Left ventricle myocardium inferior (tissue), 1 donor: ENCODE measurements around the gene CACNG5. TPM values are rescaled to one million over a fixed set of nuclear protein-coding genes. Genes with fewer than 3 reads are reported as not detected.
A peak's percentile ranks its signal among the peaks of the same experiment; 100 is the strongest.

Source experiments
- DNase-seq: peaks from one replicate; pipeline ENCODE4 v3.0.0-alpha.2; 2020
- H3K27ac ChIP-seq: fragments of 200-600 bp; replicated peaks from 2 replicates; pipeline ENCODE4 v1.8.0; 2021
- H3K27me3 ChIP-seq: fragments of 200-600 bp; 2 replicates; pipeline ENCODE4 v1.8.0; 2021; ENCODE audit warnings: low read depth
- H3K36me3 ChIP-seq: fragments of 200-600 bp; 2 replicates; pipeline ENCODE4 v1.8.0; 2021
- H3K4me1 ChIP-seq: fragments of 200-600 bp; 2 replicates; pipeline ENCODE4 v1.8.0; 2021
- H3K4me3 ChIP-seq: fragments of 200-600 bp; 2 replicates; pipeline ENCODE4 v1.8.0; 2021; ENCODE audit warnings: mild to moderate bottlenecking, moderate library complexity
- H3K9me3 ChIP-seq: fragments of 200-600 bp; replicated peaks from 2 replicates; pipeline ENCODE4 v1.8.0; 2021
- intact Hi-C: fragments of 100-400 bp; cut with micrococcal nuclease; formaldehyde crosslinking; loops from one replicate; pipeline ENCODE4 v1.11.0; 2022
- total RNA-seq: library from RNA; stranded (reverse); fragmentation: NEBNext Ultra II Directional; extraction: Animal tissue kit (Norgen Biotek cat#: 25700); gene quantifications from one replicate; pipeline ENCODE4 v1.2.1, GENCODE V29; 2021
- TF ChIP-seq, protein P1 (sequence below): fragments of 200-600 bp; IDR thresholded peaks from 2 replicates; pipeline ENCODE4 v1.8.0; 2021; ENCODE audit warnings: antibody characterized with exemption, mild to moderate bottlenecking, borderline replicate concordance
- donor health status: DM: no; HTN: yes; CAD: no; lungs with severe emphysema.

The CACNG5 gene
- total RNA-seq, 1 donor from 2014 or later: not detected

DNA sequence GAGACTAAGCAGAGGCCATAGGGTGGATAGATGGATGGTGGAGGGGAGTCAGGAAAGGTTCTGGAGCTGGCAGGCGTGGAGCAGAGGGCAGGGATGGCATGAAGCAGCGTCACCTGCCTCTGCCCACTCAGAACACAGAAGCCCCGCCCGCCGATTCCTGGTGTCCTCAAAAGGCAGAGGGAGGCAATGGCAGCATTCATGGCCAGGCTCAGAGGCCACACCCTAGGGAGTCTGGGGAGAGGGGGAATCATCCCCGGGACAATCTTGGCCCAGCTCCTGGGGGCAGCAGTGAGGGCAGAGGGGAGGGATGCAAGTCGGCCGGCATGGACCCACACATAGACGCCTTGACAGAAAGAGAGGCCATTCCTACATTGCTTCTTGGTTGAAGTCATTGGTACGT is 68.9 kb downstream of the CACNG5 start:
- H3K27ac ChIP-seq: no peak overlapping the region
- DNase-seq: no peak
- H3K9me3 ChIP-seq: no peaks in the 10 kb centered on the region
- TF ChIP-seq, protein P1, sequence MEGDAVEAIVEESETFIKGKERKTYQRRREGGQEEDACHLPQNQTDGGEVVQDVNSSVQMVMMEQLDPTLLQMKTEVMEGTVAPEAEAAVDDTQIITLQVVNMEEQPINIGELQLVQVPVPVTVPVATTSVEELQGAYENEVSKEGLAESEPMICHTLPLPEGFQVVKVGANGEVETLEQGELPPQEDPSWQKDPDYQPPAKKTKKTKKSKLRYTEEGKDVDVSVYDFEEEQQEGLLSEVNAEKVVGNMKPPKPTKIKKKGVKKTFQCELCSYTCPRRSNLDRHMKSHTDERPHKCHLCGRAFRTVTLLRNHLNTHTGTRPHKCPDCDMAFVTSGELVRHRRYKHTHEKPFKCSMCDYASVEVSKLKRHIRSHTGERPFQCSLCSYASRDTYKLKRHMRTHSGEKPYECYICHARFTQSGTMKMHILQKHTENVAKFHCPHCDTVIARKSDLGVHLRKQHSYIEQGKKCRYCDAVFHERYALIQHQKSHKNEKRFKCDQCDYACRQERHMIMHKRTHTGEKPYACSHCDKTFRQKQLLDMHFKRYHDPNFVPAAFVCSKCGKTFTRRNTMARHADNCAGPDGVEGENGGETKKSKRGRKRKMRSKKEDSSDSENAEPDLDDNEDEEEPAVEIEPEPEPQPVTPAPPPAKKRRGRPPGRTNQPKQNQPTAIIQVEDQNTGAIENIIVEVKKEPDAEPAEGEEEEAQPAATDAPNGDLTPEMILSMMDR: no peak
- H3K4me1 ChIP-seq: peaks cover 10% of the 10 kb centered on the region
- intact Hi-C loops: no loop called here
- H3K4me3 ChIP-seq: no peak overlapping the region
- H3K27me3 ChIP-seq: peaks cover 50% of the 10 kb centered on the region
- H3K36me3 ChIP-seq: no peaks in the 10 kb centered on the region

DNA sequence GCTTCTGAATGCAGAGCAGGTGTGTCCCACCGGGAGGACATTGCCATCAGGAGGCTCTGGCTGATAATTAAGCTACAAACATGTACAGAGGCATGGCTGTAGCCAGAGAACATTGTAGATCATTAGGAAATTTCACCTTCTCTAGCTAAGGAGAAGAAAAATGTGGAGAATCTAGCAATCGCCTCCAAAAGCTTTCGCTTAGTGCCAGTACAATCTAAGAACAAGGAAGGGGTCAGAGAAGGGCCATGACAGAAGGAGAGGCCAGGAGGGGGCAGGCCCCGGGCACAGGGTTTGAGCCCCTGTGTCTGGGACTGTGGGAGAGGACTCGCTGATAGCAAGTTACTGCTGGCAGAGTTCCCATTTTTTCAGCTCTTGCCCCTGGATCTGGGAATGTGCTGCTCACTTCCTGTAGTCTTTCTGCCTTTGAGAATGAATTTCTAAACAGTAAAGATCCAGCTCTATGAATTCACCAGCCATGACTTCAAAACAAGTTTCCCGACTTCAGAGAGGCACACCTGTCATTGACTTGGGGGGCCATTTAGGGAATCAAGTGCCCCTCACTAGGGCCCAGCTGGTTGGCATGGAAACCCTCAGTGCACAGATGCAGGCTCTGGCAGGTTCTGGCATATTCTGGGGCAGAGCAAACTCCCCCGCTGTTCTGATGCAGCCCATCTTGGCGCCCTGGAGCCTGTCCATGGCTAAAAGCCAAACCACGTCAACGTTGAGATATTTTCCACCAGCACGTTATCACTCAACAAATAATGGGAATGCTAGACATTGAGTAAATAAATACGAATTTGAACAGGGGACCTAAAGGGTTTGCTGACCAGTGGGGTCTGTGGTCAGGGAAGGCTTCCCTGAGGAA is 70.1 kb downstream of the CACNG5 start:
- H3K9me3 ChIP-seq: no peaks in the 10 kb centered on the region
- intact Hi-C loops: loop anchor here (5.0 kb wide), 1 partner anchor 188 kb away; no protein-coding TSS in a partner anchor
- no peak overlapping the region for H3K4me3 ChIP-seq
- TF ChIP-seq, protein P1: no peak
- peak overlapping the region; percentile 36 for H3K27ac ChIP-seq
- H3K27me3 ChIP-seq: peaks cover 39% of the 10 kb centered on the region
- H3K36me3 ChIP-seq: no peaks in the 10 kb centered on the region
- DNase-seq: peak; percentile 19
- peaks cover 10% of the 10 kb centered on the region for H3K4me1 ChIP-seq

DNA sequence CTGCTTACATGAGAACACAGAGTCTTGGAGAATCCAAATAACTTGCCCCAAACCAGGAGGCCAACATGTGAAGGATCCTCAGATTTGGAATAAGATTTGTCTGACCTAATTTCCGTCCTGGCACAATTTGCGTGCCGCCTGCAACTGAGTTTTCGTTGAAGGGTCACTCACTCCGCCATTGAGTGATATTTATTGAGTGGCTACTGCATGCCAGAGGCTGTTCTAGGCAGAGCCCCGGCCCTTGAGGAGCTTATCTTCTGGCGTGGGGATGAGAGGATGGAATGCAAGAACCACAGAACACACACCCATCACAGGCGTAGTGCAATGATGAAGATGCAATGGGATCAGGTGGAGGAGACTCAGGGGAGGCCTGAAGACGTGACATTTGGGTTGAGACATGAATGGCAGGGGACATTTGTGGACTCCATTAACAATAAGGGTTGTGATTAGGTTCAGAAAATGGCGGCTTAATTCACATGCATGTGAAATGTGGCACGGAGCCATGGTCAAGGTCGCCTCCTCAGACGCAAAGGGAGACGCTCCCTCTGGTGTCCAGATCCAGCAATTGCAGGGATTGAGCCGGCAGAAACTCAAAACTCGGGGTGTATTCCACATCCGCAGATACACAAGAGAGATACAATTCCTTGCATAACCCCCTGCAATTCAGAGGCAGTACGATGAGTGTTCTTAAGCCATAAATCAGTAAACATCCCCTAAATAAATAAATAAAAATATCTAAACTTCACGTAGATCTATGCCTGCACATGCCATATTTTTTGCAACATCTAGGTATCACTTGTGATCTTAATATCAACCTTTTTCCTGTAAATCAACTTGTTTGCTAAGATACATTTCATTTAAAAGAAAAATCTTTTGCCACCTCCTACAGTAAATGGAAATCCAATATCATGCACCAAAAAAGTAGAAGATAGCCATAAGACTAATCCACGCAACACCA is 71.7 kb downstream of the CACNG5 start:
- TF ChIP-seq, protein P1: peak; percentile 91
- peaks cover 10% of the 10 kb centered on the region for H3K4me1 ChIP-seq
- no peaks in the 10 kb centered on the region for H3K36me3 ChIP-seq
- no peak overlapping the region for H3K27ac ChIP-seq
- peaks cover 44% of the 10 kb centered on the region for H3K27me3 ChIP-seq
- H3K4me3 ChIP-seq: no peak overlapping the region
- peak; percentile 72 for DNase-seq
- intact Hi-C loops: loop anchor here (5.0 kb wide), 1 partner anchor 189 kb away; no protein-coding TSS in a partner anchor
- no peaks in the 10 kb centered on the region for H3K9me3 ChIP-seq

DNA sequence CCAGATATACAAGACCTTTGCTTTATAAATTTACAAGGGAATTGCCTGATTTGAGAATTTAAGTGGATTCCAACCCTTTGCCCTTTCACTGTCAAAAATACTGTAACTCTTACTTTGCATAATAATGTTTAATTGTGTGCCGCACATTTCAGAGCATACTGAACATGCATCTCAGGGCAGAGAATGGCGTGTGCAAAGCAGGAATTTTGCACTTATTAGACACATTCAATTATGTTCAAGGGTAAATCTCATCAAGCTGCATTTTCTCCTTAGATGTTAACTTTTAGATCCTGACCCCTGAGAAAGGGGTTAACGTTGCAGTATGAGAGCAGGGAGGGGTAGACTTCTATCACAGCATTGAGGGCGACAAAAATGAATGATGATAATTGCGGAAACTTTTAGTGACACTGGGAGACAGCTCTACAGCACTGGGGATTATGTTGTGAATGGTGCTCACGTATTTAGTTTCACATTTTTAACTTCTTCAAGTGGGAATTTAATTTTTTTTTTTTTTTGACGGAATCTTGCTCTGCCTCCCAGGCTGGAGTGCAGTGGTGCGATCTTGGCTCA is 75.0 kb downstream of the CACNG5 start:
- Histone ChIP-seq H3K27me3 (peaks cover 53% of the 10 kb centered on the region), H3K4me1 (peaks cover 7% of the 10 kb centered on the region), H3K9me3 (no peaks in the 10 kb centered on the region), H3K36me3 (no peaks in the 10 kb centered on the region), H3K27ac (no peak overlapping the region), H3K4me3 (no peak overlapping the region)
- intact Hi-C loops: loop anchor here (5.0 kb wide), 1 partner anchor 193 kb away; no protein-coding TSS in a partner anchor
- TF ChIP-seq, protein P1: no peak
- DNase-seq: no peak
